NCI-H1694 treated with DMSO at 0.1 percent for 48 hours (cell line): ENCODE measurements around the gene N4BP2.
"Not testable (repeated sequence)": the region's sequence is repeated elsewhere in the genome, so short reads cannot be mapped to it uniquely, and the experiment has no call there.

Source experiments
- DNase-seq: peaks from one replicate; lab custom pipeline; 2025; lab: John Stamatoyannopoulos, UW

Gene N4BP2

GRCh38 chr4:40087799-40088366 lies 31.2 kb downstream of the N4BP2 start:
- no peak for DNase-seq

- DNase-seq, result not testable (repeated sequence)
These were observed 36.8 kb downstream of the N4BP2 start for GRCh38 chr4:40093400-40093799.

GRCh38 chr4:40099010-40099409 lies 42.4 kb downstream of the N4BP2 start:
- DNase-seq, result no peak

GRCh38 chr4:40107150-40107549 lies 50.5 kb downstream of the N4BP2 start:
- DNase-seq, result not testable (repeated sequence)

GRCh38 chr4:40112027-40112792 lies 55.6 kb downstream of the N4BP2 start:
- DNase-seq, result no peak

- no peak for DNase-seq
These were observed 57.6 kb downstream of the N4BP2 start for GRCh38 chr4:40114206-40114605.

- DNase-seq, result no peak
These were observed 62.2 kb downstream of the N4BP2 start for GRCh38 chr4:40118861-40119260.

GRCh38 chr4:40119344-40119743 lies 62.7 kb downstream of the N4BP2 start:
- DNase-seq, result no peak

GRCh38 chr4:40121515-40121914 lies 64.9 kb downstream of the N4BP2 start:
- DNase-seq, result no peak

GRCh38 chr4:40122941-40123340 lies 66.3 kb downstream of the N4BP2 start:
- DNase-seq, result no peak

GRCh38 chr4:40124690-40125089 lies 68.0 kb downstream of the N4BP2 start:
- DNase-seq, result no peak

GRCh38 chr4:40130401-40131036 lies 73.9 kb downstream of the N4BP2 start:
- DNase-seq, result no peak

GRCh38 chr4:40132816-40133215 lies 76.2 kb downstream of the N4BP2 start:
- no peak for DNase-seq

GRCh38 chr4:40134206-40134917 lies 77.7 kb downstream of the N4BP2 start:
- no peak for DNase-seq

GRCh38 chr4:40136202-40136601 lies 79.6 kb downstream of the N4BP2 start:
- DNase-seq, result not testable (repeated sequence)

GRCh38 chr4:40140196-40140595 lies 83.5 kb downstream of the N4BP2 start:
- DNase-seq, result no peak

GRCh38 chr4:40140597-40140996 lies 83.9 kb downstream of the N4BP2 start:
- DNase-seq, result not testable (repeated sequence)

GRCh38 chr4:40143926-40144508 lies 87.4 kb downstream of the N4BP2 start:
- DNase-seq, result no peak

GRCh38 chr4:40144716-40145115 lies 88.1 kb downstream of the N4BP2 start:
- no peak for DNase-seq

GRCh38 chr4:40147490-40147889 lies 90.8 kb downstream of the N4BP2 start:
- DNase-seq, result not testable (repeated sequence)

GRCh38 chr4:40149960-40150385 lies 93.3 kb downstream of the N4BP2 start:
- peak; percentile 56 for DNase-seq

GRCh38 chr4:40150932-40151331 lies 94.3 kb downstream of the N4BP2 start:
- DNase-seq, result no peak
